ENCODE data around the gene OSCAR.

OSCAR gene

DNA sequence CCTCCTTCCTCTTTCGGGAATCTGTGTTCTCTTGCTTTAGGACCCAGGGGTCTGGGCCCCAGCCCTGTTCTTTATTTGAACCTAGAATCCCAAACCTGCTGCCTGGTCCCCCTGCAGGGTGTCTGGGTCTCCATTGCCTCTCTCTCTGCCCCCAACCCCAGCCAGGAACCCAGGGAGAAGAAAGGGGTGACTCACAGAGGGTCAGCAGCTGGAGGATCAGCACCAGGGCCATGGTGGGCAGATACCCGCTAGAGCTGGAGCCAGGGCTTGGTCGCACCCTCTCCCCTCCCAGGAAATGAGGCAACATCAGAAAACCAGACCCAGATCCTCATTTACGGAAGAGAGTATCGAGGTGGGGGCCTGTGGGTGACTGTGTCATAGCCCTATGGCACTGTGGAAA lies at the start of gene OSCAR:
Gene OSCAR, minus strand, starts transcription at position 243 of the 400 bp plus-strand sequence. Its CDS starts 11 bp downstream, at position 232.
- peak; percentile 93 to 96 (median 95) for DNase-seq

DNA sequence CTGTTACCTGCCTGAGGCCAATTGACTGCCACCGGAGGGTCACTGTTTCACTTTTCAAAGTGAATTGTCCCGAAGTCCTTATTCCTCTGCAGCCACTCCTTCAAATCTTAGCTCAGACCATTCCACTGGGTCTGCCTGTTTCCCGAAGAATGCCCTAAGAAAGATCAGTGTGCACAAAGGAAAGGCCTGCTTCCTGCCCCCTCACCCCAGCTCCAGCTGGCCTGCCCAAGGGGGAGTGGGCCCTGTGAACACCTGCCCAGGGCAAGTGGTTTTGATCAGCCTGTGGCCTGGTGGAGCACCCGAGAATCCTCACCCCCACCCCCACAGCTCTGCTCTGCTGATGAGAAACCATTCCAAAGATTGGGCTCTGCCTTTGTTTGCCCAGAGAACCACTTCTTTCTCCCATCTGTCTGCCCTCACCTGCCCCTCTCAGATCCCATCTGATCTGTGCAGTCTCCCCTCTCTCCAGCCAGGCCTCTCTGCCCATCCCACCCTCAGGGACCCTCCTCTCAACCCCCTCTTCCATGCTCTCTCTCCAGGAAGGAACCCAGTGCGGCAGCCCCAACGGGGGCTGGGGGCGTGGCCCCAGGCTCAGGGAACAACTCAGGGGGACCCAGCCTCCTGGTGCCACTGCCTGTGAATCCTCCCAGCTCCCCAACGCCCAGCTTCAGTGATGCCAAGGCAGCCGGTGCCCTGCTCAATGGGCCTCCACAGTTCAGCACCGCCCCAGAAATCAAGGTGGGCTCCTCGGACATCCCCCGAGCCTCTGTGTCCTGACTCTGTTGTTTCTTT lies 48.6 kb upstream of the OSCAR start:
- no peak for DNase-seq

GRCh38 chr19:54148158-54148557 lies 47.6 kb upstream of the OSCAR start:
- DNase-seq = no peak

DNA sequence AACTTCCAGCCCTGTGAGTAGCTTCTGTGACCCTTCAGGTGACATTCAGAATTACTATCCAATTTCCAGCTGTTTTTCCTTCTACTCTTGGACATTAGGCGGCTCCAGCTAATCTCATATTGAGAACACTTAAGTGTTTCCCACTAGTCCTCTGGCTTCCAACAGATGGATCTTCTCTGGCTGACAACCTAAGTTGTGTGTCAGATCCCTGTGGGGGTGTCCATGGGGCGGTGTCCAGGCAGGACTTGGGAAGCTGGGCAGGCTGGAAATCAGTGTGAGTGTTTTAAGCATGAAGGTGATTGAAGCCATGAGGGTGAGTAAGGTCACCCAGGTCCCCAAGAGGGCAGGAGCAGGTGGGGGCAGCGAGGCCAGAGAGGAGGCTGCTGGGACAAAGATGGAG lies 47.1 kb upstream of the OSCAR start:
- no peak for DNase-seq

GRCh38 chr19:54145541-54146158 lies 45.0 kb upstream of the OSCAR start:
- DNase-seq = no peak

DNA sequence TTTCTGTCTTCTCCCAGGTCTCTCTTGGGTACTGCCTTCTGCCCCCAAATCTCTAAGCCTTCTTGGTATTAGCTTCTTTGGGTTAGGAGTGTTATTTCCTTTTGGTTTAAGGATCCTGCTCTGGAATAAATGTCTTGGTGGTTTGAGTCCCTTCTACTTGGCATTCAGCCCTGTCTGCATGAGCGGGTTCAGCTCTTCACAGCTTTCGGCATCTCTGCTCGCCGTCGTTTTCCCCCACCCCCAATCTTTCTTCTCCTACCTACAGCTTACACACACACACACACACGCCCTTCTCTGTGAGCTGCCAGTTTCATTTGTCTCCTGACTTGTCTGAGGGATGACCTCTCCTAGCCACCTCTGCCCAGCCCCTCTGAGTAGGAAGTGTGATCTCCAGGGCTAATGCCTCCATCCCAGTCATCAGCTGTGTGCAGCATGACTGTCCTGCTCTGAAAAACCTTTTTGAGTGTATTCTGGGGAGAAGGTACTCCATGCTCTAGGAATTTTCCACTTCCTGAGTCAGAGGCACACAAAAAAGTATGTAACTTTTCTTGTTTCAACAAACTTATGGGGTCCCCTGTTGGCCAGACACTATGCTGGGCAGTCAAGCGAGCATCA lies 41.7 kb upstream of the OSCAR start:
- no peak for DNase-seq

- DNase-seq = no peak
Observed at GRCh38 chr19:54141356-54141755, 40.8 kb upstream of the OSCAR start.

DNA sequence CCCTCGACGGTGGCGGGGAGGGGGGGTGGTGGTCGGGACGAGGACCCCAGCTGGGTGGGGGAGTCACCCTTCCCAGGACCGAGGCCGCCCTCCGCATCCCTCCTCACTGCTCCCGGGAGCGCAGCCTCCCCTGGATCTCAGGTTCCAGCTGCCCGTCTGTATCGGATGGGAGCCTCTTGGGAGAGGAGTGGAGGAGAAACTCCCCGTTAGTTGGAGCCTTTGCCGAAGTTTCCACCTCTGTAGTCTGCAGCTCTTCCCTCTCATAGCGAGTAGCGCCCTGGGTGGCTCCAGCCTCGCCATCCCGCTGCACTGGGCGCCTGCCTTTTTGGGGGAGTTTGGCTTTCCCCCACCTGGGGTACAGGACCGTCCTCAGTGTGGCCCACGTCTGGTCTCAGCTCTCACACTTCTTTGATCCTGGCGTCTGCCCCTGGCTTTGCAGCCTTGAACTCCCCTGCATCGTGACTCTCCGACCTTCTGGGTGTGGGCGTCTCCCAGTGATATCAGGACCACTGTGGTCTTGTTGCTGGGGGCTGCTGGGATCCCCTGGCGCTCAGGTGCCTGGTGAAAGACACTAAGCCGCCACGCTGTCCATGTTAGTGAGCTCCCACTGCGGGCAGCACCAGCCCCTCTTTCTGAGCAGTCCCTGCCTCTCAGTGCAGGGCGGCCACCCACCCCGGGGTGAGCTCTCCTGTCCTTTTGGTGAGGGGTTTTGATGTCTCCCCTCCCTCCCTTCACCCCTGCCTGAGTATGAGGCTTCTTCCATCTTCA lies 38.1 kb upstream of the OSCAR start:
- no peak for DNase-seq

- no peak for DNase-seq
Observed at GRCh38 chr19:54137699-54138488, 37.3 kb upstream of the OSCAR start, which contains the start of gene CNOT3. Gene CNOT3, plus strand, starts transcription at chr19:54137762. Its CDS starts 5,217 bp downstream, at chr19:54142979.

DNA sequence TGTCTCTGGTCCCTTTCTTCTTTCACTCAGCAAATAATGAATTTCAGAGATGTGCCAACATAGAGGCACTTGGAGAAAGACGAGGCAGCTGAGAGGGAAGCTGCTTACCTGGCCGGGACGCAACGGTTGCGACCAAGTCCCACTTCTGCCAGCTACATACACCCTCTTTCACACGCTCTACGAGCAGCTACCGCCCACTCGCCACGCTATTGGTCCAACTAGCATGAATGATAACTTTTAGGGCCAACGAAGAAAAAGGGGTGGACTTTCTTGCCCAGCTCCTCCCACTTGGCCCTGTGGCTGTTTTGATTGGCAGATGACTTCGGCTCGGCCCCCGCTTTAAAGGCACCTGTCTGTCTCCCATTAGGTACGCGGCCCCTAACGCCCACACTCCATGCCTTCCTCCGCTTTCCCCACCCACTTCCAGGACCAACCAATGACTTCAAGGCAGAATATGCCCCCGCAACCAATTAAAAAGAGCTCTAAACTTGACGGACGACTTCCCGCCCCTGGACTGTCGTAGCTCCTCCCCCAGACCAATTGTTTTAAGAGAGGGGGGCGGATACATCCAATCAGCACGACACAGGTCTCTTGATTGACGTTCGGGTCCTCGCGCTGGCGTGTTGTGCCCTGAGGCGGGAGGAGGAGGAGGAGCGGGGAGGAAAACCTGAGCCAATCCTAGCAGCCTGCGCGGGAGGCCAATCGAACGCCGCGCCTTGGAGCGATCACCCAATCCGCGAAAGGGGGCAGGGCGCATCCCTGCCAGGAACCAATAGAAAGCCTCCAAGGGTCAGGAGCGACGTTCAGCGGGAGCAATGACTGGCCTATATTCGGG lies 36.5 kb upstream of the OSCAR start:
- DNase-seq = peak; percentile 99 to 100 (median 100)

DNA sequence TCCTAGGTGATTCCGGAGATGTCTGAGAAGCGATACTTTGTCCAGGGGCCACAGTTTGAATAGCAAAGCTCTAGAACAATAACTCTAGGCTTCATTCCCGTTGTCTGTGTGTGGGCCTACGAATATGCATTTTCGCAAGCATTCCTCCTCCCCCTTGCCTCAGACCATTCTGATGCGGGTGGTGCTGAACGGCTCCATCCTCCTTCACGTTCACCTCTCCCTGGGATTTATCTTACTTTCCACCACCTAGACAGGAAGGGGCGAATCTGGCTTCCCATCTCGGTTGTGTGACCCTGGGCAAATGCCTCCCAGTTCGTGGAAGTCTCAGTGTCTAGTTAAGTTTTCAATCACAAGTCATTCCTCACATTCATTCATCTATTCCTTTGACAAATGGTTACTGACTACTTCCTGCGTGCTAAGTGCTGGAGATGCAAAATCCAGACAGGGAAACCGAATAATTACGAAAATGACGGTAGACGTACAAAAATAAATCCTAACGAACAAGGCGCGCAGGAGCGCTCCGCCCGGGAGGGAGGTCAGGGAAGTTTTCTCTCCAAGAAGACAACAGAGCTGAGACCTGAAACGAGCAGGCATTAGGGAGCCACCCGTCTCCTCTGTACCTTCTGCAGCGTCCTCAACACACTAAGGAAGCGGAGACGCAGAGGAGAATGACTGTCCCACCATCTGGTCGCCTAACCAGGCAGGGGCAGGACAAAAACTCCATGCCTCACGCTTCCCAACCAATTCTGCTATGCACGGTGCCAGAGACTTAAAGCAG lies 35.7 kb upstream of the OSCAR start:
- peak in 1 of 3 donors; percentile 29 for DNase-seq

DNA sequence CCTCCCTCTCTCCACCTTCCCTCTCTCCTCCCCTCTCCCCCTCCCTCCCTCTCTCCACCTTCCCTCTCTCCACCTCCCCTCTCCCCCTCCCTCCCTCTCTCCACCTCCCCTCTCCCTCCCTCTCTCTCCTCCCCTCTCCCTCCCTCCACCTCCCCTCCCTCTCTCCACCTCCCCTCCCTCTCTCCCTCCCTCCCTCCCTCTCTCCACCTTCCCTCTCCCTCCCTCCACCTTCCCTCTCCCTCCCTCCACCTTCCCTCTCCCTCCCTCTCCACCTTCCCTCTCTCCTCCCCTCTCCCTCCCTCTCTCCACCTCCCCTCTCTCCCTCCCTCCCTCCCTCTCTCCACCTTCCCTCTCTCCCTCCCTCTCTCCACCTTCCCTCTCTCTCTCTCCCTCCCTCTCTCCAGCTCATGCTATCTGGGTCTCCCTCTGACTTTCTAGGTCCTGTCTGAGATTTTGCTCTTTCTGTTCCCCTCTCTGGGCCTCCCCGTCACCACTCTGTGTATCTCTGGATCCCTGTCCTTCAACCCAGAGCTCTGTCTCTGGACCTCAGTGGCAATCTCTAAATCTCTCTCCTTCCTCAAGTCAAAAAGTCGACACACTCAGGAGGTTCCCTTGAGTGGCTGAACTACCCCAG lies 33.5 kb upstream of the OSCAR start:
- no peak for DNase-seq

- DNase-seq = peak in 1 of 3 donors; percentile 73
Observed at GRCh38 chr19:54133312-54133956, 32.8 kb upstream of the OSCAR start.

GRCh38 chr19:54129617-54129996 lies 29.0 kb upstream of the OSCAR start:
- DNase-seq = no peak

DNA sequence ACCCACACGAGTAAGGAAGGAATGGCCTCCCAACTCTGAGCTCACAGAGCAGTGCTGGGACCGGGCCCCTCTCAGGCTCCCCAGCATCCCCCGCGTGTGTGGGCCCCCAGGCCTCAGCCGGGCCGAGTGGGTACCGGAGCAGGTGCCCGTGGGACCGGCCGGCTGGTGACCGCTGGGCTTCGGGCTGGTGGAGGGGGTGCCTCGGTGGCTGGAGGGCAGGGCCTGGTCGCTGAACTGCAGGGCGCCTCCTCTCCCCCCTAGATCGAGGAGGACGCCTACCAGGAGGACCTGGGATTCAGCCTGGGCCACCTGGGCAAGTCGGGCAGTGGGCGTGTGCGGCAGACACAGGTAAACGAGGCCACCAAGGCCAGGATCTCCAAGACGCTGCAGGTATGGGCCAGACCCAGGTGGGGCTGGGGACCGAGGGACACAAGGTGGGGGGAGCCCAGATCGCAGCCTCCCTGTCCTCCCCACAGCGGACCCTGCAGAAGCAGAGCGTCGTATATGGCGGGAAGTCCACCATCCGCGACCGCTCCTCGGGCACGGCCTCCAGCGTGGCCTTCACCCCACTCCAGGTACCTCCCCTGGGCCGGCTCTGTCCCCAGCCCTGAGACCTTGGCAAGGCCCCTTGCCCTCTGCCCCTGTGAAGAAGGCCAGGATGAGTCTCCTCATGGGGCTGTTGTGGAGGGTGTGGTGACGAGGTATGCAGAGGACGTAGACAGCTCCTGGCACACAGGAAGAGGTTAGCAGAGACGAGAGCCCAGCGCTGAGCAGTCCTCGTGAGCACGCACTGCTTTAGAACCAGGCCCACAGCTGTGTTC lies 28.4 kb upstream of the OSCAR start:
- no peak for DNase-seq

GRCh38 chr19:54128441-54128725 lies 27.8 kb upstream of the OSCAR start:
- DNase-seq = no peak

DNA sequence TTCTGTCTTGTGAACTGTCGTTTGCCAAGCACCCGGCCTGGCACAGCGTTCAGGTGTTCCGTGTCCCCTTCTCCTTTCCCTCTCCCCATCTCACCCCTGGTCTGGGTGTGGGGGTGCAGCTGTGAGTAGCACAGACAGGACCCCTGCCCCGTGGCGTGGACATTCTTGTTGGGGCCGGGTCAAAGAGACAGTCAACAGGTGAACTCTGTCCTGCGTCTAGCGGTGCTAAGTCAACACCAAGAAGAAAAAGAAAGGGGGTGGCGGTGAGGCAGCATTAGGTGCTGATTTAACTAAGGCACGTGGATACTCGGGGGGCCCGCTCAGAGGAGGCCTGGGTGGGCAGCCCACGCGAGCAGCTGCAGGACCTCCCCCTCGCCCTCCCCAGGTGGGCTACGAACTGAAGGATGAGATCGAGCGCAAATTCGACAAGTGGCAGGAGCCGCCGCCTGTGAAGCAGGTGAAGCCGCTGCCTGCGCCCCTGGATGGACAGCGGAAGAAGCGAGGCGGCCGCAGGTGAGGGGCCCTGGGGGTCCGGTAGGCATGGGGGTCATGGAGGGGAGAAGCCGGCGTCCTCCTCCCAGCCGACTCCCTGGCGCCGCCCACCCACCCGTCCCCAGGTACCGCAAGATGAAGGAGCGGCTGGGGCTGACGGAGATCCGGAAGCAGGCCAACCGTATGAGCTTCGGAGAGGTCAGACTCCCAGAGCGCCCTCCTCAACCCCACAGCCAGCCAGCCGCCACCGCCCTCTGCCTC lies 27.3 kb upstream of the OSCAR start:
- no peak for DNase-seq

- DNase-seq = no peak
Observed at GRCh38 chr19:54125713-54126112, 25.1 kb upstream of the OSCAR start.

All from suppressor macrophage treated with lipopolysaccharide for 1 hour (primary cell).